SU-DHL-6 (cell line): ENCODE measurements around the gene GAL3ST3.
A peak's percentile ranks its signal among the peaks of the same experiment; 100 is the strongest.
"Not testable (repeated sequence)": the region's sequence is repeated elsewhere in the genome, so short reads cannot be mapped to it uniquely, and the experiment has no call there.

Experiments
- H2AFZ ChIP-seq: fragments of 200-600 bp; sonication (generic); 2 replicates; pipeline ENCODE4 v1.6.1; 2014; ENCODE audit warnings: low read depth, mild to moderate bottlenecking, moderate library complexity, mixed read lengths, antibody characterized with exemption, low read length; ENCODE audit not compliant: severe bottlenecking
- H3F3A ChIP-seq: fragments of 200-600 bp; shearing (Covaris generic); 2 replicates; pipeline ENCODE4 v1.6.0; 2016; ENCODE audit warnings: antibody characterized with exemption, mild to moderate bottlenecking; ENCODE audit not compliant: insufficient read depth
- H3K27ac ChIP-seq: fragments of 200-600 bp; sonication (generic); 2 replicates; pipeline ENCODE4 v1.5.1; 2016; ENCODE audit warnings: low read depth, mild to moderate bottlenecking, low read length, moderate library complexity, mixed read lengths
- H3K27me3 ChIP-seq: fragments of 200-600 bp; sonication (generic), shearing (Covaris generic); 2 replicates; pipeline ENCODE4 v1.6.0; 2014; ENCODE audit warnings: mild to moderate bottlenecking, low read length
- H3K36me3 ChIP-seq: fragments of 200-600 bp; sonication (generic); 2 replicates; pipeline ENCODE4 v1.6.1; 2014; ENCODE audit warnings: mild to moderate bottlenecking, low read length, mixed read lengths
- H3K4me2 ChIP-seq: fragments of 300-600, 200-600 bp; shearing (Covaris generic), sonication (generic); 2 replicates; pipeline ENCODE4 v1.6.0; 2014; ENCODE audit warnings: low read length, low read depth, mild to moderate bottlenecking; ENCODE audit not compliant: poor library complexity, severe bottlenecking
- H3K4me3 ChIP-seq: fragments of 200-600 bp; sonication (generic); 2 replicates; pipeline ENCODE4 v1.5.1; 2014; ENCODE audit warnings: antibody characterized with exemption, low read length, mild to moderate bottlenecking, mixed read lengths; ENCODE audit not compliant: insufficient read depth, poor library complexity, severe bottlenecking
- H3K79me2 ChIP-seq: fragments of 200-600 bp; sonication (generic); 2 replicates; pipeline ENCODE4 v1.6.1; 2014; ENCODE audit warnings: mild to moderate bottlenecking, low read length, moderate library complexity; ENCODE audit not compliant: insufficient read depth
- H3K9ac ChIP-seq: fragments of 200-600 bp; sonication (generic); 2 replicates; pipeline ENCODE4 v1.7.0; 2014; ENCODE audit warnings: mild to moderate bottlenecking, low read length
- H3K9me2 ChIP-seq: fragments of 200-600 bp; sonication (generic); replicated peaks from 2 replicates; pipeline ENCODE4 v1.6.1; 2014; ENCODE audit warnings: low read length; ENCODE audit not compliant: insufficient read depth
- H3K9me3 ChIP-seq: fragments of 200-600 bp; sonication (generic); 2 replicates; pipeline ENCODE4 v1.6.1; 2014; ENCODE audit warnings: low read length, mixed read lengths; ENCODE audit not compliant: insufficient read depth
- H4K20me1 ChIP-seq: fragments of 200-600 bp; sonication (generic); 2 replicates; pipeline ENCODE4 v1.6.1; 2014; ENCODE audit warnings: low read depth, mild to moderate bottlenecking, antibody characterized with exemption, low read length, moderate library complexity, mixed read lengths
- EZH2phosphoT487 ChIP-seq: fragments of 200-600 bp; sonication (generic), shearing (Covaris generic); conservative IDR thresholded peaks from 2 replicates; pipeline ENCODE4 v1.6.1; 2018; ENCODE audit warnings: mild to moderate bottlenecking, antibody characterized with exemption, low read length, moderate library complexity, mixed read lengths
- TF ChIP-seq, protein P1 (sequence below): fragments of 200-600 bp; sonication (generic); IDR thresholded peaks from one replicate; pipeline ENCODE4 v1.5.1; 2017; ENCODE audit warnings: antibody characterized with exemption, mild to moderate bottlenecking, low read length, moderate library complexity; ENCODE audit not compliant: insufficient read depth, poor library complexity, severe bottlenecking

GAL3ST3 gene

DNA sequence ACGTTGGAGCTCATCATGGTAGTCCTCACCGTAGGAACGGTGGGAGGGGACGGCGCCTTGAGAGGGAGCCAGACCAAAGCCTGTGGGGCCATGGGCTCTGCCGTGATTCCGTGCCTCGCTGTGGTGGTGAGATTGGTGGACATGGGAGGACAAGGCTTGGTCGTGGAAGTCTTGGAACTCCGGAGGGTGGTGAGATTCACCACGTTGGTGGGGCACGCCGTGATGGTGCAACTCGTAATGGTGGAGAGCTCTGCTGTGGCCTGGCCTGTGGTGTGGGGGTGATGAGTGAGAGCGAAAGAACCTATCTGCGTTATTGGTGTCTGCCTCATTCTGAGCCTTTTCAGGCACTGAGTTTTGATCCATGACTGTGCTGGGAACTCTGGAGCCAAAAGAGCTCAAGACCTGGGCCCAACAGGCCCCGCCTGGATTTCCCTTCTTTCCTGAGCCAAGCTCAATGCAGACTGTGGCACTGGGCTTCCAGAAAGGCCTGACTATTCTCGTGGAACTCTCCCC, 22.9 kb downstream of the GAL3ST3 start, which contains the start of gene CATSPER1:
Gene CATSPER1, minus strand, starts transcription at position 463 of the 513 bp plus-strand sequence. Its CDS starts 100 bp downstream, at position 363.
- Histone ChIP-seq H3K27ac (no peak within 1 kb of the TSS), H3K4me2 (no peak within 1 kb of the TSS)
- TF ChIP-seq EZH2phosphoT487, result no peak
- TF ChIP-seq, protein P1, sequence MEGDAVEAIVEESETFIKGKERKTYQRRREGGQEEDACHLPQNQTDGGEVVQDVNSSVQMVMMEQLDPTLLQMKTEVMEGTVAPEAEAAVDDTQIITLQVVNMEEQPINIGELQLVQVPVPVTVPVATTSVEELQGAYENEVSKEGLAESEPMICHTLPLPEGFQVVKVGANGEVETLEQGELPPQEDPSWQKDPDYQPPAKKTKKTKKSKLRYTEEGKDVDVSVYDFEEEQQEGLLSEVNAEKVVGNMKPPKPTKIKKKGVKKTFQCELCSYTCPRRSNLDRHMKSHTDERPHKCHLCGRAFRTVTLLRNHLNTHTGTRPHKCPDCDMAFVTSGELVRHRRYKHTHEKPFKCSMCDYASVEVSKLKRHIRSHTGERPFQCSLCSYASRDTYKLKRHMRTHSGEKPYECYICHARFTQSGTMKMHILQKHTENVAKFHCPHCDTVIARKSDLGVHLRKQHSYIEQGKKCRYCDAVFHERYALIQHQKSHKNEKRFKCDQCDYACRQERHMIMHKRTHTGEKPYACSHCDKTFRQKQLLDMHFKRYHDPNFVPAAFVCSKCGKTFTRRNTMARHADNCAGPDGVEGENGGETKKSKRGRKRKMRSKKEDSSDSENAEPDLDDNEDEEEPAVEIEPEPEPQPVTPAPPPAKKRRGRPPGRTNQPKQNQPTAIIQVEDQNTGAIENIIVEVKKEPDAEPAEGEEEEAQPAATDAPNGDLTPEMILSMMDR, result no peak

DNA sequence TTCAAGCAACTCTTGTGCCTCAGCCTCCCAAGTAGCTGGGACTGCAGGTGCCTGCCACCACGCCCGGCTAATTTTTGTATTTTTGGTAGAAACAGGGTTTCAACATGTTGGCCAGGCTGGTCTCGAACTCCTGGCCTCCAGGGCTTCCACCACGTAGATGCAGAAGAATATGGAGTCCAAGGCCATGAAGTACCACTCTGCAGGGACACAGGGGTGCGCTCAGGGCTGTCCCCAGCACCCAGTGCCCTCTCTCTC, 25.8 kb downstream of the GAL3ST3 start:
- H3K9me3 ChIP-seq, H4K20me1 ChIP-seq, H2AFZ ChIP-seq, H3K9me2 ChIP-seq, H3K9ac ChIP-seq, H3K36me3 ChIP-seq, H3K4me3 ChIP-seq, H3K79me2 ChIP-seq, H3K4me2 ChIP-seq, H3K27me3 ChIP-seq, H3F3A ChIP-seq, H3K27ac ChIP-seq: not testable (repeated sequence)

More for the DNA sequence above, 22.9 kb downstream of the GAL3ST3 start, which contains the start of gene CATSPER1:
- Histone ChIP-seq H3K4me3 (no peak within 1 kb of the TSS), H3K9me2 (no peaks in the 10 kb centered on the region), H4K20me1 (no peaks in the 10 kb centered on the region), H3K27me3 (no peaks in the 10 kb centered on the region), H2AFZ (no peak within 1 kb of the TSS), H3K79me2 (no peaks in the 10 kb centered on the region), H3F3A (no peaks in the 10 kb centered on the region), H3K9ac (no peak within 1 kb of the TSS), H3K9me3 (no peaks in the 10 kb centered on the region), H3K36me3 (no peaks in the 10 kb centered on the region)

DNA sequence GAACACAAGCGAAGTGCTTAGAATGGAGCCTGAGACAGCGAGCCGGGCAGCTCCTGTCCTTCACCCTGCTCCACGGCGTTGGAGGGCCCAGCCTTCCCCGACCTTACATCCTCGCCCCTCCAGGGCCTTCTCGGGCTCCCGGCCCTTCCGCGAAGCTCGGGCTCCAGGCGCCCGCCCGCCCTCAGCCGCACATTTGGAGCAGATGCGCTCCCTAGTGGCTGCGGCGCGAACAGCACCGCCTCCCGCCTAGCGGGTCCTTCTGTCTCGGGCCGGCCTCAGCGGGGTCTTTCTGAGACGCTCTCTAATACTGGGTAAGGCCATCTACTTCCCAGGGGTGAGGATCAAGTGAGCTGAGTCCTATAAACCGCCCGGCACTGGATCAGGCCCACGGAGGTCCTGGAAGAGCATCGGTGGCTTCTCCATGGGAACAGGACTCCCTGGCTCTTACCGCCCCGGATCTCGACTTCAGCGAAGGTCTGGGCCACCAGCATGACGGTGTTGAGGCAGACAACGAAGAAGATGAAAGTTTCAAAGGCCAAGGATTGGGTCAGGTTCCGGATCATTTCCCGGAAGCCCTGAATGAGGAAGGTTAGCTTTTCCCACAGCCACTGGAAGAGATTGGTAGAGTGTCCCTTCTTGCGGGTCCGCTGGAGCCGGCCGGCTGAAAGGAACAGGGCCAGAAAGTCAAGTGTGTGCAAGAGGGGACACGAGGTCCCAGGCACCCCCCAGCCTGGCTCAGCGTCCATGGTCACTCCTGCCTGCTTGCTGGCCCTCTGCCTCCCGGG, 26.4 kb downstream of the GAL3ST3 start:
- Histone ChIP-seq H3K36me3 (no peaks in the 10 kb centered on the region), H3K27me3 (no peaks in the 10 kb centered on the region), H3K79me2 (no peaks in the 10 kb centered on the region), H3K4me2 (no peak overlapping the region), H3K27ac (no peak overlapping the region), H4K20me1 (no peaks in the 10 kb centered on the region), H3K9me3 (no peaks in the 10 kb centered on the region), H3K9me2 (no peaks in the 10 kb centered on the region), H3K4me3 (no peak overlapping the region), H2AFZ (no peak overlapping the region), H3K9ac (no peak overlapping the region), H3F3A (no peaks in the 10 kb centered on the region)
- no peak for TF ChIP-seq EZH2phosphoT487
- TF ChIP-seq, protein P1, result peak; percentile 86

DNA sequence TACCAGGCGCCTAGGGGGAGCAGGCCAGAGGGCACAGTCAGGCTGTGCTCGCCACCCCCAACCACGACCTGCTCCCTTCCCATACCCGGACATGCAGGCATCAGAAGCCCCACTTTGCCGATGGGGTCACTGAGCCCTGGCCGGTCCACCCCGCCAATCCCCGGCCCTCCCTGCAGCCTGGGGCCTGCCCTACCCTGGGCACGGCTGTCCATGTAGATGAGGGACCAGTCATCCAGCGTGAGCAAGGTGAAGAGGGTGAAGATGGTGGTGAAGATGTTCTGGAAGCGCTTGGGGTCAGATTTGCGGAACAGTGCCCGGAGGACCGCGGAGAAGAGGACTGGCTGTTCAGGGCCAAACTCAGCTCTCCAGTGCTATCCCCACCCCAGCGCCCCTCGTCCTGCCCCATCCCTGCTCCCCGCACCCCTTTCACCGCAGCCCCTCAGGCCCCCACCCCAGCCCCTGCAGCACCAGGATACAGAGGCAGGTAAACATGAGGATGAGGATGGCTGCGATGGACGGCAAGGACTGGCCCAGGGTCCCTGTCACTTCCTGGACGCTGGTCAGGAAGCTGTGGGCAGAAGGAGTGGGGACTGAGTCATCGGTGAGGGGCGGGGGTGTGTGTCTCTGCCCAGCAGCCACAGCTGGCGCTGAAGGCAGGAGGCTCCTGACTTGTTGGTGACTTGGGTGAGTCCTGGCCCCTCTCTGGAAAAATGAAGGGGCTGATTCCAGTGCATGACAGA, 28.2 kb downstream of the GAL3ST3 start:
- Histone ChIP-seq H3K27me3 (no peaks in the 10 kb centered on the region), H3K36me3 (no peaks in the 10 kb centered on the region), H3K9ac (no peak overlapping the region), H3K27ac (no peak overlapping the region), H3K9me2 (no peaks in the 10 kb centered on the region), H3K79me2 (no peaks in the 10 kb centered on the region), H3F3A (no peaks in the 10 kb centered on the region), H4K20me1 (no peaks in the 10 kb centered on the region), H3K4me2 (no peak overlapping the region), H2AFZ (no peak overlapping the region), H3K4me3 (no peak overlapping the region), H3K9me3 (no peaks in the 10 kb centered on the region)
- TF ChIP-seq, protein P1, result no peak
- no peak for TF ChIP-seq EZH2phosphoT487
